Measurements from ENCODE around the gene CLCN2.

The CLCN2 gene

DNA sequence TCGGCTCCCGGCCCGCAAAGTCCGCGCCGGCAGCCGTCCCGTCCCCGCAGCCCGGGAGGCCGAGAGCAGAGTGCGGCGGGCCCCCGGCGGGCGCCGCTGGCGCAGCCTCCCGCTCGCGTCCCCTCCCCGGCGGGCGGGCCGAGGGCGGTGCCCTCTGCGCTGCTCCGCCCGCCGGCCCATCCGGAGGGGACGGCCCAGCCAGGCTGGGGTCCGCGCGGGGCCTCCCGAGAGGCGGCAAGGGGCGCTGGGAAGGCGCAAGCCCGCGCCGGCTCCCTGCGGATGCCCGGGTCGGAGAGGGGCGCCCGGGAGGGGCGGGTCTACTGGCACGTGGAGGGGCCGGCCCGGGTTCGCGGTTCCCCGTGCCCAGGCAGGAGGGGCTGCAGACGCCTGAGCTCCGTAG is at the start of gene CLCN2, which contains the start of gene POLR2H:
CLCN2 (minus strand) TSS at position 74 of the 400 bp plus-strand sequence. CDS start 126 bp downstream, outside the sequence.
POLR2H (plus strand) TSS at position 179 of the 400 bp plus-strand sequence. CDS start 1,783 bp downstream, outside the sequence.
- DNase-seq (ENCODE audit: low spot score), result peak; percentile 17

GRCh38 chr3:184409946-184410500 is 48.6 kb upstream of the CLCN2 start:
- no peak for DNase-seq (ENCODE audit: low spot score)

DNA sequence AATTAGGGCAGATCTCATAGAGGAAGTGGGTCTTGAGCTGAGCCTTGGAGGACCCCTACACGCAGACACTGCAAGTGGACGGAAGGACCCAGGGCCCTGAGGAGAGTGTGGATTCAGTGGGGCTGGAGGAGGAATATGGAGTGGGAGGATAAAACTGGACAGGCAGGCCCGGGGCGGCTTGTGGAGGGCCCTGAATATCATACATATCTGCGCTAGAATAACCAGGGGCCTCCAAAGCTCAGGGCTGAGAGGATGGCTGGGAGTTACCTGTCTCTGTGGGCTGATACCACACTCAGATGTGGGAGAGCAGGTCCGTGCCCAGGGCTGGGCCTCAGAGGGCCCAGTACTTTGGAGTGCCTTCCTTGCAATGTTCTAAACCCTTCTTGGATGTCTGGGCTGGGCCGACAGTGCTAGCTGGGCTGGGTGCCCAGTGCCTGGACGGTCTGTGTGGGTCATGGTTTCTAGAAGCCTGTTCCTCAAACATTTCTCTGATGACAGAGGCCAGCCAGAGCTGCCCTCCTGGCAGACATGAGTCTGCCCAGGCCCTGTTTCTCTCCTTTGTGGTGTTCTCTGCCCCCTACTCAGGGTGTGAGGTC is 48.0 kb upstream of the CLCN2 start:
- no peak for DNase-seq (ENCODE audit: low spot score)

- no peak for DNase-seq (ENCODE audit: low spot score)
These were observed 43.9 kb upstream of the CLCN2 start for GRCh38 chr3:184405075-184406030.

- DNase-seq (ENCODE audit: low spot score), result no peak
These were observed 38.0 kb upstream of the CLCN2 start for GRCh38 chr3:184399410-184399809.

DNA sequence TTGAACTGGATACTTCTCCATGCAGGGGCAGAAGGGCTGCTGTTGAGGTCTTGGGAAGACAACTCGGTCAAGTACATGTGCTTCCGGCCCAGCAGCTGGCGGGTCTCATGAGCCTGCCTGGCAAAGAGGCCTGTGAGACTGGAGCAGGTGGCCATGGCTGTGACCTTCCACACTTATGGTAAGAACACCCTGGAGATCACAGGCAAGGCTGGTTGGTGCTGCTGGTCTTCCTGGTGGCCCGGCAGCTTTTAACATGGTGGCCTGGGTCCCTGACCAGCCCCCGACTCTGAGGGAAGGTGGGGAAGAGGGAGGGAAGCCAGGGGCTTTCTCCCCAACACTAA is 33.9 kb upstream of the CLCN2 start:
- DNase-seq (ENCODE audit: low spot score), result no peak

GRCh38 chr3:184391266-184391665 is 29.9 kb upstream of the CLCN2 start:
- DNase-seq (ENCODE audit: low spot score), result no peak

- no peak for DNase-seq (ENCODE audit: low spot score)
These were observed 28.6 kb upstream of the CLCN2 start for GRCh38 chr3:184389935-184390528.

DNA sequence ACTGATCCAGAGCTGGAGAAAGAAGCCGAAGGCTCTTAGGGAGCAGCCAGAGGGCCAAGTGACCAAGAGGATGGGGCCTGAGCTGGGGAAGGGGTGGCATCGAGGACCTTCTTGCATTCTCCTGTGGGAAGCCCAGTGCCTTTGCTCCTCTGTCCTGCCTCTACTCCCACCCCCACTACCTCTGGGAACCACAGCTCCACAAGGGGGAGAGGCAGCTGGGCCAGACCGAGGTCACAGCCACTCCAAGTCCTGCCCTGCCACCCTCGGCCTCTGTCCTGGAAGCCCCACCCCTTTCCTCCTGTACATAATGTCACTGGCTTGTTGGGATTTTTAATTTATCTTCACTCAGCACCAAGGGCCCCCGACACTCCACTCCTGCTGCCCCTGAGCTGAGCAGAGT is 28.0 kb upstream of the CLCN2 start:
- no peak for DNase-seq (ENCODE audit: low spot score)

DNA sequence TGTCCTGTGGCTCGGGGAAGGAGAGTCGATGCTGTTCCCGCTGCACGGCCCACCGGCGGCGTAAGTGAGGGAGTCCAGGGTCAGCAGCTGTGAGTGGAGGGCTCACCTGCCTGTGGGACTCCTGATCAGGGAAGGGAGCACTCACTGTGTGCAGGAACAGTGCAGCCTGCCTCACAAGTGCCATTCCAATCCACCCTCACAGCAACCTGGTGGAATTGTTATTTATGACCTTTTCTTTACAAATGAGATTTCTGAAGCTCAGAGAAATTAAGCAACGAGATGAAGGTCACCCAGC is 27.5 kb upstream of the CLCN2 start:
- DNase-seq (ENCODE audit: low spot score), result no peak

GRCh38 chr3:184388164-184388935 is 26.9 kb upstream of the CLCN2 start:
- DNase-seq (ENCODE audit: low spot score), result no peak

GRCh38 chr3:184387174-184387714 is 25.8 kb upstream of the CLCN2 start:
- DNase-seq (ENCODE audit: low spot score), result no peak

GRCh38 chr3:184386047-184386806 is 24.8 kb upstream of the CLCN2 start:
- DNase-seq (ENCODE audit: low spot score), result no peak

DNA sequence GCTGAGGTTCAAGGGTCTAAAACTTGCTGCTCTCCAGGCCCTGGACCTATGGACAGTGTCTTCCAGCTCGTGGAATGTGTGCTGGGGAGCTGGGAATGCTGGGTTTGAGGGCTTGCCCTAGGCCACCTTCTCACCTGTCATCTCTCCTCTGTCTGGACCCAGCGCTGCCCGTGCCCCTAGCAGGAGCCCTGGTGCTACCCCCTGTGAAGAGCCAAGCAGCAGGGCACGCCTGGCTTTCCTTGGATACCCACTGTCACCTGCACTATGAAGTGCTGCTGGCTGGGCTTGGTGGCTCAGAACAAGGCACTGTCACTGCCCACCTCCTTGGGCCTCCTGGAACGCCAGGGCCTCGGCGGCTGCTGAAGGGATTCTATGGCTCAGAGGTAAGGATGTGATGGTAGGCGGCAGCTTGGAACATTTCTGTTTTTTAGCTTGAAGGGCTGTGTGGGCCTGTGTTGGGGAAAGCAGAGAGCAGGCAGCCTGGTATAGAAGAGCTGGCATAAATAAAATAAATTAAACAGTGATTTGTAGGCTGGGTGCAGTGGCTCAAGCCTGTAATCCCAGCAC is 23.5 kb upstream of the CLCN2 start:
- DNase-seq (ENCODE audit: low spot score), result no peak

- no peak for DNase-seq (ENCODE audit: low spot score)
These were observed 22.9 kb upstream of the CLCN2 start for GRCh38 chr3:184384342-184384741.

GRCh38 chr3:184383033-184383740 is 21.8 kb upstream of the CLCN2 start:
- DNase-seq (ENCODE audit: low spot score), result no peak

- DNase-seq (ENCODE audit: low spot score), result no peak
These were observed 21.1 kb upstream of the CLCN2 start for GRCh38 chr3:184382326-184383032.

DNA sequence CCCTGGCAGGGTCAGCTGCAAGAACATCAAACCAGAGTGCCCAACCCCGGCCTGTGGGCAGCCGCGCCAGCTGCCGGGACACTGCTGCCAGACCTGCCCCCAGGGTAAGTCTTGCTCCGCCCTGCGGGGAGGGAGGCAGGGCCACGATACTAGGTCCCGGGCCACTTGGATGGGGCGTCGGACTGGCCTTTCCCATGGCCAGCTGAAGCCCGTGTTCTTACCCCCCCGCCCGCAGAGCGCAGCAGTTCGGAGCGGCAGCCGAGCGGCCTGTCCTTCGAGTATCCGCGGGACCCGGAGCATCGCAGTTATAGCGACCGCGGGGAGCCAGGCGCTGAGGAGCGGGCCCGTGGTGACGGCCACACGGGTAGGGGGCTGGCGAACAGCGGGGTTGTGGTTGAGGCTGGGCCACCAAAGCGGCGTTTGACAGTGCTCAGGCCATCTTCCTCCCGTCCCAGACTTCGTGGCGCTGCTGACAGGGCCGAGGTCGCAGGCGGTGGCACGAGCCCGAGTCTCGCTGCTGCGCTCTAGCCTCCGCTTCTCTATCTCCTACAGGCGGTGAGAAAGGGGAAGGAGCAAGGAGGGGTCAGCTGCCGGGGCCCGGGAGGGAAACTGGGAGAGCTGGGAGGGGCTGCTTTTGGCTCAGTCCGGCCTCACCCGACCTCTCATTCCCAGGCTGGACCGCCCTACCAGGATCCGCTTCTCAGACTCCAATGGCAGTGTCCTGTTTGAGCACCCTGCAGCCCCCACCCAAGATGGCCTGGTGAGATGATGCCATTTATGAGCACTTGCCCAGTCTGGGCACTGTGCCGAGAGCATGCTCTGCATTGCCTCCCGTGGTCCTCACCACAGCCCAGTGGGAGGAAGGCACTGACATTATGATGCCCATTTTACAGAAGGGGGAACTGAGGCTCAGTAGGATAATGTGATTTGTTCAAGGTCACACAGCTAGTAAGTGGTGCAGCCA is 20.1 kb upstream of the CLCN2 start:
- DNase-seq (ENCODE audit: low spot score), result no peak

Data from CD4-positive, alpha-beta T cell treated with Interleukin-2 at 100 ng/mL for 4 hours (primary cell).